GM18511 (cell line): Measurements from ENCODE around the gene KSR1.

Experiments
- ATAC-seq: cut with Tn5 transposase; IDR thresholded peaks from one replicate; pipeline ENCODE4 v1.9.1; 2021; ENCODE audit warnings: mild to moderate bottlenecking, moderate library complexity; ENCODE audit not compliant: unreplicated experiment

Gene KSR1

DNA sequence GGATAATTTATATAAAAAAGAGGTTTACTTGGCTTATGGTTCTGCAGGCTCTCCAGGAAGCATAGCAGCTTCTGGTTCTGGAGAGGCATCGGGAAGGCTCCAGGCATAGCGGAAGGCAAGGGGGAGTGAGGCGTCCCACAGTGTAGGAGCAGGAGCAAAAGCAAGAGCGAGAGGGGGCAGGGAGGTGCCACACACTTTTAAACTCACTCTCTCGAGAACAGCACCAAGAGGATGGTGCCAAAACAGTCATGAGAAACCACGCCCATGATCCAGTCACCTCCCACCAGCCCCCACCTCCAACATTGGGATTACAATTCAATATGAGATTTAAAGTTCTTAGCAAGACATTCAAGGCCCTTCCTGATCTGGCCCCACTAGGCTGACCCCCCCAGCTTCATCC lies 124.8 kb downstream of the KSR1 start:
- no peak for ATAC-seq

DNA sequence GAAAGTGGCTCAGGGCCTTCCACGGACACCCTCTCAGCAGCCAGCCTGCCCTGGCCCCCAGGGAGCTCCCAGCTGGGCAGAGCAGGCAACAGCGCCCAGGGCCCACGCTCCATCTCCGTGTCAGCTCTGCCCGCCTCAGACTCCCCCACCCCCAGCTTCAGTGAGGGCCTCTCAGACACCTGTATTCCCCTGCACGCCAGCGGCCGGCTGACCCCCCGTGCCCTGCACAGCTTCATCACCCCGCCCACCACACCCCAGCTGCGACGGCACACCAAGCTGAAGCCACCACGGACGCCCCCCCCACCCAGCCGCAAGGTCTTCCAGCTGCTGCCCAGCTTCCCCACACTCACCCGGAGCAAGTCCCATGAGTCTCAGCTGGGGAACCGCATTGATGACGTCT lies 126.4 kb downstream of the KSR1 start:
- no peak for ATAC-seq

DNA sequence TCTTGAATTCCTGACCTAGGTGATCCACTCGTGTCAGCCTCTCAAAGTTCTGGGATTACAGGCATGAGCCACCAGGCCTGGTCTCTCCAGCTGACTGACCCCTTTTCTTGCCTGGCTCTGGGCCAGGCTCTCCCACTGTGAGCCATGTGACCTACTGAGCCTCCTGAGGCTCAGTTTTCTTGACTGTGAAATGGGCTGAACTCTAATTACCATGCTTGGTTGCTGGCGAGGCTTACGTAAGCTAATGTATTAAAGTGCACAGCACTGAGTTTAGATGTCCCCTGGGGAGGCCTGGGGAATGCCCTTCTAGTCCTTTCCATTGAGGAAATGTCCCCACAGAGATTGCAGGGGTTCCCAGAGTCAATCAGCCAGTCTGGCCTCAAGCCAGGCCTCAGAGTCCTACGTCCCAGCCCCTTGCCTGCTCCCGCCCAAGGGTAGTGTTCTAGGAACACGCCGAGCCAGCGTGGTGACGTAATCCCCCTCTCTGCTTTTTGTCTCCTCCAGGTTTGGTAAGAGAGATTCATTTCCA lies 129.0 kb downstream of the KSR1 start:
- ATAC-seq: no peak

DNA sequence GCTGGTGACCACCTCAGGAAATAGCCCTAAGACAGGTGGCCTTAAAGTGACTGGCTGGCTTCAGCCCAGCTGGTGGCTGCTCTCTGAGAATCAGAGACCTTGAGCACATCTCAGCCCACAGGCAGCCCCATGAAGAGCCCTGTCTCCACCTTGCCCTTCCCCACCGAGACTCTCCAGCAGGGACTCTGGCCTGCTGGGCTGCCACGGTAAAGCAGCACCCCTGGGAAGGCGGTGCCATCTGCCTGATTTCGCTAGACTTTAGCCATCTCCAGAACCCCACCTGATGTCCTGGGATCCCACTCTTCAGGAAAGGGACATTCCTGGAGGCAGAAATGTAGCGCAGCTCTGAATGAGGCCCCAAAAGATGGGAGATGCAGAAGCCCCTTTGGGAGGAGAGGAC lies 129.5 kb downstream of the KSR1 start:
- no peak for ATAC-seq

DNA sequence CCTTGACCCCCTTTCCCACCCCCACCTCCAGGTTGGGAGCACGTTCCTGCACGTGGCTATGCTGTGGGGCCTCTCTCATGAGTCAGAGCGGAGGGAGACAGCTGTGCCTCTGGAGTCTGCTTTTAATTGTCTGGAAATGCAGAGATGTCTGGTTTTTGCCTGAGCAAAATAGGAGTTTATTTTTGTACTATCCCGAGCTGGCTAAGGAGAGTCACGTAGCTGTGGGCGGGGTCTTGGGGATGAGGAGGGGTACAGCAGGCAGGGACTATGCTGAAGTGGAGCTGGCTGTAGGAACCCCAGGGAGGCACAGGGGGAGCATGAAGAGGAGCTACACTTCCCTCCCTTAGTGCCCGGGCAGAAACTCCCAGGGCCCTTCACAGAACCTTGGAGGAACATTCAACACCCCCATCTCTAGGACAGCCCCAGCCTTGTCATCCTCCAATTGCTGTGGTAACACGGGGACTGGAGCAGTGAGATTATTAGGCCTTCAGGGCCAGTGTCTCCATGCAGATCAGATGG lies 130.0 kb downstream of the KSR1 start:
- no peak for ATAC-seq

DNA sequence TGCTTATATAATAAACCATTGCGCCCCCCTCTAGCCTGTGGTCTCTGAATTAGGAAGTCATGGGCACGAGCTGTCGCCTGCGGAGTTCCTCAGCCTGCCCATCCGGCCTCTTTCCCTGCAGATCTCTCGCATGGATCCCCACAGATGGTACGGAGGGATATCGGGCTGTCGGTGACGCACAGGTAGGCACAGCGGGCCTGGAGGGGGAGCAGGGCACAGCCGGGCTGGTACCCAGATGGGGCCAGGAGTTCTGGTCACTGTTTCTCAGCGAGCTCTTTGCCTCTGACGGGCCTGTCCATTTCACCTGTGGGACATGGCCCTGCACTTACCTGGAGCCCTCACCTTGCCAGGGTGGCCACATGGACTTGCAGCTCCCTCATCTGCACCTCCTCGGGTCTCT lies 132.1 kb downstream of the KSR1 start:
- no peak for ATAC-seq

DNA sequence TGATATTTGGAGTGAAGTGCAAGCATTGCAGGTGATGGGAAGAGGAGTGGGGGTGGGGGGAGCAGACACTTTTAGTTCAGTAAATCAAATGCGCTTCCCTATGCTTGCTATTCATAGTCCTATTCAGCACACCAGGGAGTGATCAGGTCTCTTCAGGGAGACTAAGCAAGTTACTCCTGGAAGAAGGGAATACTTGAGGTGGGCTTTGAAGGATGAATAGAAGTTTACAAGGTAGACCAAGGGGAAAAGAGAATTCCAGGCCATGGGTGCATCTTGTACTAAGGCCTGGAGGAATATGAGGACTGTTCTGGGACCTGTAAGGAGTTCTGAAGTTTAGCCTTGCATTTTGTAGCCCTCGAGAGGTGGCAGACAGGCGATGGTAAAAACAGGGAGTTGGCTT lies 134.6 kb downstream of the KSR1 start:
- ATAC-seq: no peak

DNA sequence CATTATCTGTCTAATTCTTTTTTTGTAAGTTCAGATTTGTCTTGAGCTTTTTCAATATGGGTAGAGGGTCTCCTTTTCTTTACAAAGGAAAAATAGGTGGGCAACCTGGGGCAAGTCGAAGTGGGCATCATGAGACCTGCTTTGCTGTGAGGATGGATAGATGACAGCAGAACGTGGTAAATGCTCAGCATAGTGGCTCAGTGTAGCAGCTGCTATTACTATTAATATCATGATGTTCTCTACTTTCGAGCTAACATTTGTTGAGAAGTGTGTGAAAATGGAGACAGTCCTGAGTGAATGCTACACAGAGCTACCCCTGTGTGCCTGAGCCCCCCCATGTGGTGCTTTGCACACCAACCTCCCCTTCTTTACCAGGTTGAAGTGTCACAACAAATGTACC lies 135.7 kb downstream of the KSR1 start:
- ATAC-seq: no peak

DNA sequence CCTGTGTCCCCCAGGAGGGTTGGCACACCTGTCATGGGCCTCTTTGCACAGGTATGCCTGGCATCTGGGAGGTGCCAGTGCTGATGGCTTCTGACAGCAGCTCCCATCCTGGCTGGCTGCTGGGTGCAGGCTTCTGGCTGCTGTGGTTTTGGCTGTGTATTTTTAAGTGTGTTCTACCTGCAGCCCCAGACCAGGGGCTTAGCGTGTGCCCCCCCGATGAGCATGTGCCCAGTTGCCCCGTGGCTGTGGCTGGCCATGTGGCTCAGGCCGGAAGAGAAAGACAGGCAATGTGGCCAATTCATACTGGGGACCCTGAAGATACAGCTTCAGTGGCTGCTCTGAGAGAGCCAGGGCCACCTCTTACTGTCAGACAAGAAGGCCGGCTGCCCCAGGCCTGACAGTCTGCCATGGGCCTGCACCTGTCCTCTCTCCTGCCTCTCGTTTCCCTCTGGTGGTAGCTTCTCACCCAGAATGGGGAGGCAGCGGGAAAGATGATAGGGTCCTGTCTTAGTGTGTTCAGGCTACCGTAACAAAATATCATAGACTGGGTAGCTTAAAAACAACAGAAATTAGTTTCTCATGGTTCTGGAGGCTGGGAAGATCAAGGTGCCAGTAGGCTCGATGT lies 137.1 kb downstream of the KSR1 start:
- ATAC-seq: no peak

DNA sequence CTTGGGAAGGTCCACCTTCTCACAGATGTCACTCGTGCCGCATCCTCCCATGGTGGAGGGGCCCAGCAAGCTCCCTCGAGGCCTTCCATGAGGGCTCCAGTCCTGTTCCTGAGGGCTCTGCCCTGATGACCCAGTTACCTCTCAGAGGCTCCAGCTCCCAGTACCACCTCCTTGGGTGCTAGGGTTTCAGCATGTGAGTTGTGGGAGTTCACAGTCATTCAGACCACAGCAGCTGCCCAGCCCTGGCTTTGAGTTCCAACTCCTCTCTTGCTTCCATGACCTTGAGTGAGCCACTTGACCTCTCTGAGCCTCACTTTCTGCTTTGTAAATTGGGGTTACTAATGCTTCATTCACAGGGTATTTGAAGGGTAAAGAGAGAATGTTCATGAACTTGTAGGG lies 137.6 kb downstream of the KSR1 start:
- no peak for ATAC-seq

DNA sequence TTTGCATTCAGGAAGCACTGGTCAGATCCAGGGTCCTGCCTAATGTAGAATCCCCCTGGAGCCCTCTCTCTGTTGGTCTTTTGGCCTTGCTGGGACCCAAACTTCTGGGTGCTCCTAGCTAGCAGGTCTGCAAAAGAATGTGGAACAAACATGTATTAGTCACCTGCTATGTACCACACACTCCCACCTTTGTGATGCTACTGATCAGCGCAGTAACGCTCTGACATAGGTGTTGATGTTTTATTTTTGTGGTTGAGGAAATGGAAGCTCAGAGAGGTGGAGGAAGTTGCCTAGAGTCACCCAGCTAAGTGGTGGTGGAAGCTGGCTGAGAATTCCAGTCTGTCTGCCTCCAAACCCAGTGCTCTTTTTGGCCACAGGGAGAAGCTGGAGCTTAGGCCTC lies 139.0 kb downstream of the KSR1 start:
- ATAC-seq: no peak

DNA sequence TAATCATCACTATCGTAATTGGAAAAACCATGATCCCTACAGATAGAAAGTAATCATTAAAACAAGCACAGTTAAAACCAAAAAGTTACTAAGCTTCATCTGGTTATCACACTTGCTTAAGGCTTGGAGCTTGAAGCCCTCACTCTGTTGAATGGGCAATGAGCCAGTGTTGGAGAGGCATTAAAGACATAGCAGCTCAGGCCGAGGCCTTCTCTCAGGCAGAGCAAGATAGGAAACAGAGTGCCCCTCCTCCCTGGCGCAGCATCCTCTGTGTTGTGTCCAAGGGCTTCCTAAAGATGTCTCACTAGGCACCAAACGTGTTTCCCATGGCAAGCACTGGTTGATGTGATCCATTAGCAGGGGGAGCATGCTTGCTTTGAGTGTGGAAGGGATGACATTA lies 139.8 kb downstream of the KSR1 start:
- ATAC-seq: no peak

DNA sequence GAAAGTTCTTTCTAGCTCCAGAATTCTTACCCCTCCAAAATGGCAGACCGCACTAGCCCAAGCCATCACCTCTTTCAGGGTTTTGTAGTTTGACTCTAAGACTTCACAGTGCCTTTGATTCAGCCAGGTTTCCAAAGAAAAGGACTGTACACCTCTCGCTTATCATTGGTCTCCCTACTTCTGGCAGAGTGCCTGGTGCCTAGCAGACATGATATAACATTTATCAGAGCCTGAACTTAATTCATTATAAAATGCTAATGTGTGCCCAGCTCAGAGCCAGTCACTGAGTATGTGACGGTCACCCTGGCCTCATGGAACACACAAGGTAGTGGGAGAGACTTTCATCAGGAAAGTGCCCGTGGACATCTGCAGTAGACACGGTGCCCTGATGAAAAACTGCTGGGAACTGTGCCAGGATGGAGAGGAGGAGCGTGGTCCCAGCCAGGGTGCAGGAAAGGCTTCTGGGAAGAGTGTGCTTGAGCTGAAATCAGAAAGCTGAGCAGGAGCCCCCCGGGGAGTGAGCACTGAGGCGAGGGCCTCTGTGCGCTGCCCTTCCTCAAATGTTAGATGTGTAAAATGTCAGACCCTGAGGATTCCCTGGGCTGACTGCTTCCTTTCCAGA lies 140.4 kb downstream of the KSR1 start:
- no peak for ATAC-seq

DNA sequence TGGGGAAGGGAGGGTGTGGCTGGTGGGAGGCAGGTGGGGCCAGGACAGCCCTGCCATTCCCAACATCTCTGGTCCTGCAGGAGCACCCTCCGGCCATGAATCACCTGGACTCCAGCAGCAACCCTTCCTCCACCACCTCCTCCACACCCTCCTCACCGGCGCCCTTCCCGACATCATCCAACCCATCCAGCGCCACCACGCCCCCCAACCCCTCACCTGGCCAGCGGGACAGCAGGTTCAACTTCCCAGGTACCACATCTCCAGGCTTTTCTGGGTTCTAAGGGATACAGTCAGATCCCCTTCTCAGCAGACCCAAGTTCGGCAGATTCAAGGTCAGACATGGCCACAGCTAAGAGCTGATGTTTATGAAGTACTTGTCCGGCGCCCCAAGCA lies 140.9 kb downstream of the KSR1 start:
- ATAC-seq: no peak

DNA sequence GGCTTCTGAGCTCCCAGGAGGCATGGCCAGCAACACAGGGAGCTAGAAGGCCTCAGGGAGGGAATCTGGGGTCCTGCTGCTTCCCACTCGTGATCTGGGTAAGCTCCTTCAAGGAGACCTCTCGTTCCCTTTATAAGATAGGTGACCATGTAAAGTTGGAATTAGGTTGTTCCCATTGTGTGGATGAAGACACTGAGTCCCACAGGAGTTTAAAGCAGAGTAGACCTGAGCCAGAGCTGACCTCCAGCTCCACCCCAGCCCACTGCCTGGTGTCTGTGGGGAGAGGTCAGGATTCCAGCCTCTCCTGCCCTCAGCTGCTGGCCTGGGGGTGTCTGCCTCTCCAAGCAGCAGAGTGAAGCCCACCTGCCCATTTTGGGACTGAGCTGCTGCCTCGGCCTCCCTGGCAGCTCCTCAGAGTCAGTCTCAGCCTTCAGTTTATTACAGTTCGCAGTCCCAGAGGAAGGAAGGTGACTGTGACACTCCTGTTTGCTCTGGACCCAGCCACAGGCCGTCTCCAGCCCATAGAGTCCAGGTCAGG lies 141.6 kb downstream of the KSR1 start:
- ATAC-seq: no peak

DNA sequence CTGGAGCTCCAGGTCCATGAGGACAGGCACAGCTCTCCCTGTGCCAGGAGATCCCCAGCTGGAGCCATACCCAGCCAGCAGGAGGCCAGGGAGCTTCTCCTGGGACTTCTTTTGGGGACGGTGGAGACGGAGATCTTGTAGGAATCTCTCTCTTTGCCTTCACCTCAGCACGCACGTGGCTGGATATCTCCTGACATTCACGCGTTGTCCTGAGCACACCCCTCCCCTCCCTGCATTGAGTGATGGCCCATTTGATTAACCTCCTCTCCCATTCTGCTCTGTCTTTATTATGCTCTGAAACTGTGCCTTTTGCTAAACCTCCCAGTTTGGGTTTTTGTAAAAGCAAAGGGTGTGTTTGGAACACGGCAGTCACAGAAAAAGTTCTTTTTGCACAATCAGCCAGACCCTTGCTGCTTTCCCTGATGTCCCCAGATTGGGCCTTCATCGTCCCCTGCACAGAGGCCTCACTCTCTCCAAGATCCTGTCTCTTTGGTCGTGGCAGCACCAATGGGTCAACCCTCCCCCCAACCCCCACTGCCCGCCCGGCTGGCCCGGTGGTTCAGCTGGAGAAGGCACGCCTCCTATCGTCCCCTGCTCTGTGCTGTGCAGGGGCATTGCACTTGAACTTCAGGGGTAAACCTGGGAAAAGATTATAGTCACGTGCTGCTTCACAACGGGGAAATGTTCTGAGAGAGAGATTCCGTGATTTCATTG lies 142.2 kb downstream of the KSR1 start:
- no peak for ATAC-seq

DNA sequence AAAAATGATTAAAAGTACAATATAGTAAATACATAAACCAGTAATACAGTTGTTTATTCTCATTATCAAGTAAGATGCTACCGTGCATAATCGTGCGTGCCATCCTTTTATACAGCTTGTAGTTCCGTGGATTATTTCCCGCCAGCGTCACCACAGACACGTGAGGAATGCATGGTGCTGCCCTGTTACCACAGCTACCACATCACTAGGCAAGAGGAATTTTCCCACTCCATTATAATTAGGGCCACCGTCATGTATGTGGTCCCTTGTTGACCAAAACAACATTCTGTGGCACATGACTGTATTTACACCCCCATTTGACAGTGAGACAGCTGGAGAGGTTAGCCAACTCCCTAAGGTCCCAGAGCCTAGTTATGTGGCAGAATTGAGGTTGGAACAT lies 144.2 kb downstream of the KSR1 start:
- no peak for ATAC-seq

DNA sequence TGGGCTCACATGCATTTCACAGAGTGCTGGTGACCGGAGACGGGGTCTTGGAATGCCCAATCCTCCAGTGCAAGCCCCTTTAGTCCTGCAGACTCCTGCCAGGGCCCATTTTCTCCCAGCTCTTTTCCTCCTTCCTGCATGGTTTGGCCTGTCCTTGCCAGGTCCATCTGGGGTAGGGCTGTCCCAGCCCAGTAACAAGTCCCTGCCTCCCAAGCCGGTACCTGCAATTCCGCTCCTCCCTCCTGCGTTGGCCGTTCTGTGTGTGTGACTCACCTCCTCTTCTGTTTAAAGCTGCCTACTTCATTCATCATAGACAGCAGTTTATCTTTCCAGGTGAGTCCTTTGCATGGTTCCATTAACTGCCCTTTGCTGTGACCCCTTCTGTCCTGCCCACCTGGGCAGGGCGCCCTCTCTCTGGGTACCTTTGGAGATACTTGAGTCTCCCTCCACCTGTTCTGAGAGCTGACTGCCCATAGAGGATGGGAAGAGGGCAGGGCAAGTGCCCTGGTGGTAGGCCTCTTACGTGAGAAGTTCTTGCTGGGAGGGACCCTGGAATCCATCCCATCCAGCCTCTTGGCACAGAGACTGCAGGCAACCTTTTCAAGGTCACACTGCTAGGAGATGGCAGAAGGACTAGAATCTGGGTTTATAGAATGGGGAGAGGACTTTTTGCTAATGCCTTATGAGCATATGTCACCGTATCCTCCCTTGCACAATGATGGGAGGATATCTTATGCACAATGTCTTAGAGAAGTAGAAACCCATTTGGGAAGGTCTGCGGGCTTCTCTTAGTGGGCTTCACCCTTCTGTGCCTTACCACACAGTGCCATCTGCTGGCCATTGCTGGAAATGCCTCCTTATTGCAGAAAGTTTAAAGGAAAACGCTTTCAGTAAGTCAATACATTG lies 145.1 kb downstream of the KSR1 start:
- no peak for ATAC-seq

DNA sequence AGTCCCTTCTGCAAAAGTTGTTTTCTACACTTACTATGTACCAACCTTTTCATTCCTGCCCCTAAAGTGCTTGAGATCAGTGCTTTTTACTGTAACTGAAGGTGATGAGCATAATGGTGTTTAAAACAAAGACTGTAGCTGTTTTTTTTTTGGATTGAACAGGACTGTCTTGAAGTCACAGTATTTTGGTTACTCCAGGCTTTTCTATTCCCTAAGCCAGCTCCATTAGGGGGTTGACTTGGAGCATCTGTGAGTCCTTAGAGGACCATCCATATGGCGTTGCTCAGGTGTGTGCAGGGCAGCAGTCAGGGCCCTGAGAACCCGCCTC lies 145.7 kb downstream of the KSR1 start:
- no peak for ATAC-seq

DNA sequence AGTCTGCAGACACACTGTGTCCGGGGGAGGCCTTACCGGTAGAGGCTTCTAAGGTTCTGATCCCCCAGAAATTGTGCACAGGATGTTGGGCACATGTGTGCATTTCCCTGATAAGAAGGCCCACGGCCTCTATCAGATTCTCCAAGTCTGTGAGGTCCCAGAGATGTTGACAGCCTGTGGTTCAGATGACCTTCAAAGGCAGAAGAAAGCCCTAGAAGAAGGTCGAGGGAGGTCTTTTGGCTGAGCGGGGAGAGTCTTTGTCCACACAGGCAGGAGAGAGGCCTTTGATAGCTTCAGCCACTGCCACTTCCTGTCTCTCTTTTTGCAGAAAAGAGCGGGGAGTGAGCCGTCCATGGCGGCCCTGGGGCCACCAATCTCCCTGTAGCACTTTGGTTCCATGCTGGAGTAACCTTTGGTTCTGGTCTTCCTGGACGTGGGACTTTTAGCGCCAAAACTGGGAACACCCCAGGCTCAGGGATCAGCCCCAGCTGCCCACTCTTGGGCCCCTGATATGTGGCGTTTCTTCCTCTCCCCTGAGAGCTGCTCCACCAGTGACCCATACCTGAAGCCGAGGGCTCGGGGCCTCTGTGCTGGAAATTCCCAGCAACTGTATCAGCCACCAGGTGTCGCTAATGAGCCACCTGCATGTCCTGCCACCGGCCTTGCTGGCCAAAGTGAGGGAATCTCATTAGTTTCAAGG lies 146.6 kb downstream of the KSR1 start:
- peak; percentile 70 for ATAC-seq
